ENCODE results near the gene TBCEL.
A peak's percentile ranks its signal among the peaks of the same experiment; 100 is the strongest.

Gene TBCEL

DNA sequence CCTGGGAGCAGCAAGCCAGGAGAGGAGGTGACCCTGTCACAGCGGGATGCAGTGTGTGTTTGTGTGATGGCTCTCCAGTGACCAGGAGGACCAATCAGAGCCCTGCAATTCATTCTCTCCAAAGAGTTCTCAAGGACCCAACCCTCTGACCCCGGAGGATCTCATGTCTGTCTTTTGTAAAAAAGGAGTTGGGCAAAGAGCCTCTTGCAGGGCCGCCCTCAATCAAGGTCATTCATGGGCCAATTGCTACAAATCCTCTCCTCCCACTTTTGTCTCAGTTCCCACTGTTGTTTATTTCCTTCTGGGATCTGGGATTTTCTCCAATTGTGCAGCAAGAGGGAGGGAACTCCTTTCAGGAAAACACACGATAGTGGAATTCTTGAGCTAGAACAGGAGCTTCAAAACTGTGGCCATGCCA is 81.2 kb downstream of the TBCEL start:
- no CpG with 5 or more reads among the region's 4 CpGs for WGBS (ENCODE audit: insufficient coverage, insufficient read length)
- no peaks in the 10 kb centered on the region for H3K9me3 ChIP-seq (ENCODE audit: control insufficient read depth, insufficient read depth, low read length)
- H3K4me3 ChIP-seq (ENCODE audit: low read length), result no peak overlapping the region
- no peaks in the 10 kb centered on the region for H3K27me3 ChIP-seq (ENCODE audit: control insufficient read depth, insufficient read depth, low read length)
- no peak for DNase-seq (ENCODE audit: low read depth, low spot score)
- H3K36me3 ChIP-seq (ENCODE audit: control insufficient read depth, insufficient read depth, low read length), result no peaks in the 10 kb centered on the region
- no peaks in the 10 kb centered on the region for H3K4me1 ChIP-seq (ENCODE audit: control insufficient read depth, insufficient read depth, low read length)
- no peak overlapping the region for H3K27ac ChIP-seq (ENCODE audit: low read length)

DNA sequence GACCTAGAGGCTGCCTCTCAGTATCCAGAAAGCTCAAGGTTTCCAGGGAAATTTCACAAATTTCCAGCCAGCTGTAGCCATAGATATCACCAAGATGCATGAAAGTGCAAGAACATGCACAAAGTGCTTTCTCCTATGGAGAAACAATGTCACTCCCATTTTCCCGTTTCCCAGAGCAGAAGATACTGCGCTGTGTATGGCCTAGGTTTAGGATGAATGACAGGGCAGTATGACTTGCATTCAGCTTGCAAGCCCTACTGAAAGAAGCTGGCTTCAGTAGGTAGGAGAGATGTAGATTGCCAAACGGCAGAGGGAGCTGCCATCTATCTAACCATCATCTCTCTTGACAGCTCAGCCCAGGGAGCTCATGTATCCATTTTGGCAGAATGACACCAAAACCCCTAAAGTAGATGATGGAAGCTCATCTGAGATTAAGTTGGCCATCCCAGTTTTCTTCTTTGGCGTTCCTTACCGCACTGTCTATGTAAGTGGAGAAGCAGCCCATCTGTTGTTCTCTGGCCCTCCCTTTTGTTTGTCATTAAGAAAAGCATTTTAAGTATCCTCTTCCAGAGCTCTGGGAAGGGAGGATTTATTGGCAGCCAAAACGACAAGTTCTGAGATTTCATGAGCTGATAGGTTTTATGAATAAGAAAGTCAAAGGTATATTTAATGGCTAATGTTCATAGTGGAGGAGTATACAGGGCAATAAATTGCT is 81.7 kb downstream of the TBCEL start:
- Histone ChIP-seq H3K27me3 (ENCODE audit: control insufficient read depth, insufficient read depth, low read length) (no peaks in the 10 kb centered on the region), H3K4me1 (ENCODE audit: control insufficient read depth, insufficient read depth, low read length) (no peaks in the 10 kb centered on the region), H3K36me3 (ENCODE audit: control insufficient read depth, insufficient read depth, low read length) (no peaks in the 10 kb centered on the region), H3K4me3 (ENCODE audit: low read length) (no peak overlapping the region), H3K9me3 (ENCODE audit: control insufficient read depth, insufficient read depth, low read length) (no peaks in the 10 kb centered on the region), H3K27ac (ENCODE audit: low read length) (no peak overlapping the region)
- no peak for DNase-seq (ENCODE audit: low read depth, low spot score)
- WGBS (ENCODE audit: insufficient coverage, insufficient read length), result no CpG with 5 or more reads among the region's 6 CpGs

DNA sequence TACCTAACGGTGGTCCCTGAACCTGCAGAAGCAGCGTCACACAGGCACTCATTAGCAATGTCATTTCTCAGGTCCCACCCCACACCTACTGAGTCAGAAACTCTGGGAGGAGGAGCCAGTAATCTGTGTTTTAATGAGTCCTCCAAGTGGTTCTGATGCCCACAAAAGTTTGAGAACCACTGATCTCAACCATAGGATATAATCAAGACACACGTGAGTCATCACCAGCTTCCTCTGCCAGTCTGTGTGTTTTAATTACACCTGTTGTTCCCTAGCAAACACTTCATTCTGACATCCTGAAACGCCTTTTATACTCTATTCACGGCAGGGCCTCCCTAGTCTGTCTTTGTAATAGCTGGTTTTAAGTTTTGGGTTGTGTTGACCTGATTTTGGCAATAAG is 82.9 kb downstream of the TBCEL start:
- H3K4me1 ChIP-seq (ENCODE audit: control insufficient read depth, insufficient read depth, low read length), result no peaks in the 10 kb centered on the region
- H3K9me3 ChIP-seq (ENCODE audit: control insufficient read depth, insufficient read depth, low read length), result no peaks in the 10 kb centered on the region
- H3K27me3 ChIP-seq (ENCODE audit: control insufficient read depth, insufficient read depth, low read length), result no peaks in the 10 kb centered on the region
- no peak overlapping the region for H3K4me3 ChIP-seq (ENCODE audit: low read length)
- H3K36me3 ChIP-seq (ENCODE audit: control insufficient read depth, insufficient read depth, low read length), result no peaks in the 10 kb centered on the region
- DNase-seq (ENCODE audit: low read depth, low spot score), result no peak
- no CpG with 5 or more reads among the region's 5 CpGs for WGBS (ENCODE audit: insufficient coverage, insufficient read length)
- H3K27ac ChIP-seq (ENCODE audit: low read length), result no peak overlapping the region

DNA sequence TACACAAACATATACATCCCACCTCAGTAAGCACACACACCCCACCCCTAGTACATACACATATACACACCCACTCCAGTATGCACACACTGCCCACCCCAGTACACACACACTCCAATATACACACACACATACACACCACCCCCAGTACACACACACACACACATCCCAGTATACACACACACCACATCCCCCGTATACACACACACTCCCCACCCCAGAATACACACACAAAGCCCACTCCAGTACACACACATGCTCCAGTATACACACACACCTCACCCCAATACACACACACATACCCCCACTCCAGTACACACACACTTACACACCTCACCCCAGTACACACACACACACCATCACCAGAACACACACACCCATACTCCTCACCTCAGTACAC is 84.5 kb downstream of the TBCEL start:
- no peak for DNase-seq (ENCODE audit: low read depth, low spot score)
- Histone ChIP-seq H3K27ac (ENCODE audit: low read length) (no peak overlapping the region), H3K36me3 (ENCODE audit: control insufficient read depth, insufficient read depth, low read length) (no peaks in the 10 kb centered on the region), H3K4me3 (ENCODE audit: low read length) (no peak overlapping the region), H3K4me1 (ENCODE audit: control insufficient read depth, insufficient read depth, low read length) (no peaks in the 10 kb centered on the region), H3K27me3 (ENCODE audit: control insufficient read depth, insufficient read depth, low read length) (0 out of 2 replicates have a peak, but pooled peaks cover under 1% of the 10 kb centered on the region), H3K9me3 (ENCODE audit: control insufficient read depth, insufficient read depth, low read length) (no peaks in the 10 kb centered on the region)
- 100% methylated on average over 1 of the region's 1 CpG for WGBS (ENCODE audit: insufficient coverage, insufficient read length)

GRCh38 chr11:121109471-121109870 is 85.6 kb downstream of the TBCEL start:
- H3K27me3 ChIP-seq (ENCODE audit: control insufficient read depth, insufficient read depth, low read length), result 0 out of 2 replicates have a peak, but pooled peaks cover 2% of the 10 kb centered on the region
- H3K27ac ChIP-seq (ENCODE audit: low read length), result no peak overlapping the region
- WGBS (ENCODE audit: insufficient coverage, insufficient read length), result no CpG with 5 or more reads among the region's 2 CpGs
- DNase-seq (ENCODE audit: low read depth, low spot score), result no peak
- H3K9me3 ChIP-seq (ENCODE audit: control insufficient read depth, insufficient read depth, low read length), result no peaks in the 10 kb centered on the region
- no peaks in the 10 kb centered on the region for H3K36me3 ChIP-seq (ENCODE audit: control insufficient read depth, insufficient read depth, low read length)
- H3K4me1 ChIP-seq (ENCODE audit: control insufficient read depth, insufficient read depth, low read length), result no peaks in the 10 kb centered on the region
- H3K4me3 ChIP-seq (ENCODE audit: low read length), result no peak overlapping the region

- no CpG with 5 or more reads among the region's 7 CpGs for WGBS (ENCODE audit: insufficient coverage, insufficient read length)
- H3K9me3 ChIP-seq (ENCODE audit: control insufficient read depth, insufficient read depth, low read length), result no peaks in the 10 kb centered on the region
- no peak overlapping the region for H3K27ac ChIP-seq (ENCODE audit: low read length)
- no peak for DNase-seq (ENCODE audit: low read depth, low spot score)
- no peaks in the 10 kb centered on the region for H3K4me1 ChIP-seq (ENCODE audit: control insufficient read depth, insufficient read depth, low read length)
- no peak overlapping the region for H3K4me3 ChIP-seq (ENCODE audit: low read length)
- no peaks in the 10 kb centered on the region for H3K36me3 ChIP-seq (ENCODE audit: control insufficient read depth, insufficient read depth, low read length)
- H3K27me3 ChIP-seq (ENCODE audit: control insufficient read depth, insufficient read depth, low read length), result 0 out of 2 replicates have a peak, but pooled peaks cover 2% of the 10 kb centered on the region
Observed at GRCh38 chr11:121109916-121110586, 86.1 kb downstream of the TBCEL start.

GRCh38 chr11:121110871-121111724 is 87.2 kb downstream of the TBCEL start:
- no peaks in the 10 kb centered on the region for H3K9me3 ChIP-seq (ENCODE audit: control insufficient read depth, insufficient read depth, low read length)
- 0 out of 2 replicates have a peak, but pooled peaks cover 2% of the 10 kb centered on the region for H3K27me3 ChIP-seq (ENCODE audit: control insufficient read depth, insufficient read depth, low read length)
- H3K36me3 ChIP-seq (ENCODE audit: control insufficient read depth, insufficient read depth, low read length), result no peaks in the 10 kb centered on the region
- DNase-seq (ENCODE audit: low read depth, low spot score), result no peak
- H3K4me3 ChIP-seq (ENCODE audit: low read length), result no peak overlapping the region
- no CpG with 5 or more reads among the region's 10 CpGs for WGBS (ENCODE audit: insufficient coverage, insufficient read length)
- H3K27ac ChIP-seq (ENCODE audit: low read length), result no peak overlapping the region
- no peaks in the 10 kb centered on the region for H3K4me1 ChIP-seq (ENCODE audit: control insufficient read depth, insufficient read depth, low read length)

DNA sequence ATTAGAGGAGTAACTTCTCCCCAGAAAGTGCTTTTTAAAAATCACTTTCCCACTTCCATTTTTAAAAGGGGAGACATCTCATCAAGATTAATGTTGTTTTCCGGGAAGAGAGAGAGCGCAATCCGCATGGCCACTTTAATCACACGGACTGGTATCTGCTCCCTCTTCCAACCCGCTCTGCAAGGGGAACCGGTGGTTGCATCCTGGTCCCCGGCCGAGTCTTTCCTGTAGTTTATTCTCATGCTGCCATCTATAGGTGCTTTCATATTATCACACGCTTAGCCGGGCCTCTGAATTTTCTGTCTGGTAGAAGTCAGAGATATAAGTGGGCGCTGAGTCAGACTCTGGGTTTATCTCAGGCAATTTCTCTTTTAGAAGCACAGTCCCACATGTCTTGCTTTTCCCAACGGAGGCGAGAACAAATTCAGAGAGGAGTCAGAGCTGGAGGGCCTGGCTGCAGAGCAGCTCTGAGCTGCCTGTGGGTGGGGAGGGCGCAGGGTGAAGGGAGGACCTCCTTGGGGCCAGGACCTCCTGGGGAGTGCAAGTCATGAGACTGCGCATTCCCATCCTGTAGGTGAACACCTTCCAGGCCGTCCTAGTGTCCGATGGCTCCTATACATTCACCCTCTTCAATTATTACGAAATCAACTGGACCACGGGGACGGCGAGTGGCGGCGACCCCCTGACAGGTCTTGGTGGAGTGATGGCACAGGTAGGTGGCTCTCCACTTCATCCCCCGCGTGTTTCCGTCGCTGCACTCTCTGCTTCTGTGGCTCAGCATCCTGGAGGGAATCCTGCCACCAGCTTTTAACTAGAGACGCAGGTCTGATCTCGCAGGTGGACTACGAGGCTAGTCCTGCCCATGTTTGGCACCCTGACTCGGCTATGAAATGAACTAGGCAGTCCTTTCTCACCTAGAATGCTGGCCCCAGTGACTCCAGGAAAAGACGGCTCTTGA is 88.9 kb downstream of the TBCEL start:
- no peak overlapping the region for H3K27ac ChIP-seq (ENCODE audit: low read length)
- H3K36me3 ChIP-seq (ENCODE audit: control insufficient read depth, insufficient read depth, low read length), result no peaks in the 10 kb centered on the region
- H3K4me3 ChIP-seq (ENCODE audit: low read length), result no peak overlapping the region
- no peaks in the 10 kb centered on the region for H3K9me3 ChIP-seq (ENCODE audit: control insufficient read depth, insufficient read depth, low read length)
- WGBS (ENCODE audit: insufficient coverage, insufficient read length), result no CpG with 5 or more reads among the region's 32 CpGs
- 0 out of 2 replicates have a peak, but pooled peaks cover 2% of the 10 kb centered on the region for H3K27me3 ChIP-seq (ENCODE audit: control insufficient read depth, insufficient read depth, low read length)
- H3K4me1 ChIP-seq (ENCODE audit: control insufficient read depth, insufficient read depth, low read length), result no peaks in the 10 kb centered on the region
- peak; percentile 68 for DNase-seq (ENCODE audit: low read depth, low spot score)

DNA sequence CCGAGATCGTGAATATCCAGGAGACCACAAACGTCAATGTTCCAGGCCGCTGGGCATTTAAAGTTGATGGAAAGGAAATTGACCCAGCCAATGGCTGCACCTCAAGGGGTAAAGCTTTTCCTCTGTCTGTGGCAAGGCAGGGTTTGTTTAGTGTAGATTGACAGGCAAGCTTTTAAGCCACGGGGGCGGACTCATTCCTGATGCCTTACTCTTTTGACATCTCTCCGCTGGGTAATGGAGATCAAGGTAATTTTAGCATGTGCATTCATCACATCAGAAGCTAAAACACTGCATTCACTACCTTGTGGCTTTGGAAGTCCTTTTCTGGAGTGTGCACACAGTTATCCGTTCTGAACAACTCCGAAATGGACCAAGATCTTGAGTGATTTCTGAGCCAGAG is 89.7 kb downstream of the TBCEL start:
- H3K27ac ChIP-seq (ENCODE audit: low read length), result no peak overlapping the region
- H3K9me3 ChIP-seq (ENCODE audit: control insufficient read depth, insufficient read depth, low read length), result no peaks in the 10 kb centered on the region
- no peaks in the 10 kb centered on the region for H3K4me1 ChIP-seq (ENCODE audit: control insufficient read depth, insufficient read depth, low read length)
- 0 out of 2 replicates have a peak, but pooled peaks cover 2% of the 10 kb centered on the region for H3K27me3 ChIP-seq (ENCODE audit: control insufficient read depth, insufficient read depth, low read length)
- no peaks in the 10 kb centered on the region for H3K36me3 ChIP-seq (ENCODE audit: control insufficient read depth, insufficient read depth, low read length)
- H3K4me3 ChIP-seq (ENCODE audit: low read length), result no peak overlapping the region
- DNase-seq (ENCODE audit: low read depth, low spot score), result no peak
- no CpG with 5 or more reads among the region's 9 CpGs for WGBS (ENCODE audit: insufficient coverage, insufficient read length)
